Measurements from ENCODE around the gene CRYBG1. TPM values are rescaled to one million over a fixed set of nuclear protein-coding genes. Genes with fewer than 3 reads are reported as not detected.

The CRYBG1 gene
- total and polyA plus RNA-seq, 10 of the 15 experiments (the other 5 are each of a cell fraction or from before 2014, with no cell fraction given): 6.5 to 57.0 (median 25.2) TPM

DNA sequence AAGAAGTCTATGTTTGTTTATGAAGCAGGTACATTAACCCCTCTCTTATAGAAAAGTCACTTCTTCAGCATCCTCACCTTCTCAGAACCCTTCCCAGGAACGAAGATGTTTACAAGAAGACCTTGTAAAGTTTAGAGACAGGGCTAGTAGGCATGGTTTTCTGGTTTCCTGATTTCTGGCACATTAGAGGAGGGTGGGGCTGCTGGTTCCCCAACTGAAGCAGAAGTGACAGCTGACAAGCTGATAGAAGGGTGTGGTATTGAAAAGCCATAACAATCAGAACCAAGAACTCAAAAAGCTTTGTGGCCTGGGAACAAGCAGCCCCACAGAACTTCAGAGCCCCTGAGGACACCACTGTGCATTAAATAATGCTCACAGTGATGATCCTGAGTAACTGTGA is 177.6 kb downstream of the CRYBG1 start:
- H3K4me1 ChIP-seq (ENCODE audit: control insufficient read depth, insufficient read depth, low read length): peaks cover 16% of the 10 kb centered on the region
- no peak overlapping the region for H2AFZ ChIP-seq (ENCODE audit: control insufficient read depth, low read depth, low read length)
- BruUV-seq (replicated peaks): no TSS peak
- intact Hi-C loops (cut with micrococcal nuclease; ENCODE audit: unreplicated experiment) (no loop called here), in situ Hi-C loops (cut with MboI) (no loop called here)
- ChIA-PET SMC1A (ENCODE audit: uncharacterized antibody, unreplicated experiment) (interaction anchor here (3.0 kb wide), 1 partner anchor 25 kb away, joined by 12 read pairs; no protein-coding TSS in a partner anchor), RAD21 (ENCODE audit: unreplicated experiment) (interaction anchor here (1.1 kb wide), 1 partner anchor 18 kb away, joined by 3 read pairs; no protein-coding TSS in a partner anchor), POLR2A (no interaction called here), CTCF (interaction anchor here (1.0 to 2.2 kb wide), 4 partner anchors 16 to 93 kb away, joined by 4 to 15 read pairs (median 6); no protein-coding TSS in a partner anchor)
- TF ChIP-seq WRNIP1 (IDR thresholded peaks at IDR 0.05; ENCODE audit: borderline replicate concordance, low read depth, low read length) (no peak), BACH1 (IDR thresholded peaks at IDR 0.05; ENCODE audit: borderline replicate concordance) (no peak), SMAD5 (IDR thresholded peaks at IDR 0.05; ENCODE audit: low read depth) (no peak), RFX5 (IDR thresholded peaks at IDR 0.05; ENCODE audit: low read depth, low read length) (no peak), KLF5 (IDR thresholded peaks at IDR 0.05; ENCODE audit: partially characterized antibody) (no peak), TBL1XR1 (IDR thresholded peaks at IDR 0.05; ENCODE audit: low read depth, low read length) (no peak), ZNF274 (IDR thresholded peaks at IDR 0.05; ENCODE audit: insufficient read depth, insufficient read length) (no peak), JUNB (IDR thresholded peaks at IDR 0.05) (no peak), CTCF (IDR thresholded peaks at IDR 0.05 in 2 of 3, conservative IDR thresholded peaks at IDR 0.05 in 1 of 3; ENCODE audit: control insufficient read depth in 2 of 3, extremely low read depth in 1 of 3, insufficient read depth in 1 of 3, low read depth in 3 of 3, low read length in 3 of 3) (no peak), ZNF207 (IDR thresholded peaks at IDR 0.05; ENCODE audit: borderline replicate concordance) (no peak), IKZF1 (conservative IDR thresholded peaks at IDR 0.05) (no peak), MTA2 (IDR thresholded peaks at IDR 0.05; ENCODE audit: low read depth) (no peak), NBN (IDR thresholded peaks at IDR 0.05) (no peak), POU2F2 (IDR thresholded peaks at IDR 0.05; ENCODE audit: borderline replicate concordance, low read depth, low read length) (no peak)
- TF ChIP-seq, protein P1, sequence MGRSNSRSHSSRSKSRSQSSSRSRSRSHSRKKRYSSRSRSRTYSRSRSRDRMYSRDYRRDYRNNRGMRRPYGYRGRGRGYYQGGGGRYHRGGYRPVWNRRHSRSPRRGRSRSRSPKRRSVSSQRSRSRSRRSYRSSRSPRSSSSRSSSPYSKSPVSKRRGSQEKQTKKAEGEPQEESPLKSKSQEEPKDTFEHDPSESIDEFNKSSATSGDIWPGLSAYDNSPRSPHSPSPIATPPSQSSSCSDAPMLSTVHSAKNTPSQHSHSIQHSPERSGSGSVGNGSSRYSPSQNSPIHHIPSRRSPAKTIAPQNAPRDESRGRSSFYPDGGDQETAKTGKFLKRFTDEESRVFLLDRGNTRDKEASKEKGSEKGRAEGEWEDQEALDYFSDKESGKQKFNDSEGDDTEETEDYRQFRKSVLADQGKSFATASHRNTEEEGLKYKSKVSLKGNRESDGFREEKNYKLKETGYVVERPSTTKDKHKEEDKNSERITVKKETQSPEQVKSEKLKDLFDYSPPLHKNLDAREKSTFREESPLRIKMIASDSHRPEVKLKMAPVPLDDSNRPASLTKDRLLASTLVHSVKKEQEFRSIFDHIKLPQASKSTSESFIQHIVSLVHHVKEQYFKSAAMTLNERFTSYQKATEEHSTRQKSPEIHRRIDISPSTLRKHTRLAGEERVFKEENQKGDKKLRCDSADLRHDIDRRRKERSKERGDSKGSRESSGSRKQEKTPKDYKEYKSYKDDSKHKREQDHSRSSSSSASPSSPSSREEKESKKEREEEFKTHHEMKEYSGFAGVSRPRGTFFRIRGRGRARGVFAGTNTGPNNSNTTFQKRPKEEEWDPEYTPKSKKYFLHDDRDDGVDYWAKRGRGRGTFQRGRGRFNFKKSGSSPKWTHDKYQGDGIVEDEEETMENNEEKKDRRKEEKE (IDR thresholded peaks at IDR 0.05): no peak
- H3K4me3 ChIP-seq: no peak overlapping the region
- H3K9me3 ChIP-seq (replicated peaks; ENCODE audit: control insufficient read depth, insufficient read depth, low read length): no peaks in the 10 kb centered on the region
- no peak overlapping the region for H3K27ac ChIP-seq (ENCODE audit: control insufficient read depth, insufficient read depth)
- no peak for DNase-seq (ENCODE audit: low read depth, low spot score)
- FAIRE-seq: no peak
- no peaks in the 10 kb centered on the region for H3K27me3 ChIP-seq (replicated peaks in 1 of 2; ENCODE audit: control insufficient read depth in 2 of 2, insufficient read depth in 2 of 2, low read length in 1 of 2)
- H3K36me3 ChIP-seq (ENCODE audit: control insufficient read depth in 2 of 2, insufficient read depth in 2 of 2, low read length in 1 of 2): peaks cover 3 to 32% of the 10 kb centered on the region in 2 experiments
- peaks cover 2% of the 10 kb centered on the region; the same call in 1 of the 2 replicates for H3K79me2 ChIP-seq (ENCODE audit: control insufficient read depth, insufficient read depth, low read length)
- H3K9ac ChIP-seq (ENCODE audit: control insufficient read depth, insufficient read depth, low read length): no peak overlapping the region
- no peaks in the 10 kb centered on the region for H4K20me1 ChIP-seq (ENCODE audit: control insufficient read depth, insufficient read depth)
- no peak for ATAC-seq
- WGBS (ENCODE audit: insufficient coverage, insufficient replicate concordance, low lambda C conversion rate, missing lambda C conversion rate): 59% methylated on average over 1 of the region's 1 CpG
- no peak overlapping the region for H3K4me2 ChIP-seq (ENCODE audit: control insufficient read depth, insufficient read depth)
